GM12892 (cell line): ENCODE measurements around the gene ERC1.

ENCODE experiments used
- POLR2A ChIP-seq: IDR thresholded peaks from 2 replicates; pipeline ENCODE4 v1.6.1; 2011; ENCODE audit warnings: low read depth, low read length, control low read depth
- POLR2AphosphoS5 ChIP-seq: IDR thresholded peaks from 2 replicates; pipeline ENCODE4 v1.6.1; 2011; ENCODE audit warnings: low read depth, low read length, control low read depth
- TAF1 ChIP-seq: IDR thresholded peaks from 2 replicates; pipeline ENCODE4 v1.6.1; 2011; ENCODE audit warnings: low read depth, mild to moderate bottlenecking, control low read depth, low read length, borderline replicate concordance

- TF ChIP-seq POLR2A = no peak
- TF ChIP-seq POLR2AphosphoS5 = no peak
- TF ChIP-seq TAF1 = no peak
These were observed 32.4 kb upstream of the ERC1 start for GRCh38 chr12:958588-959123.
